ENCODE results near the gene KAT6B. TPM values are rescaled to one million over a fixed set of nuclear protein-coding genes. Genes with fewer than 3 reads are reported as not detected.

Gene KAT6B
- total and polyA plus RNA-seq, 2 experiments from 2014 or later = 15.8 to 36.2 TPM

DNA sequence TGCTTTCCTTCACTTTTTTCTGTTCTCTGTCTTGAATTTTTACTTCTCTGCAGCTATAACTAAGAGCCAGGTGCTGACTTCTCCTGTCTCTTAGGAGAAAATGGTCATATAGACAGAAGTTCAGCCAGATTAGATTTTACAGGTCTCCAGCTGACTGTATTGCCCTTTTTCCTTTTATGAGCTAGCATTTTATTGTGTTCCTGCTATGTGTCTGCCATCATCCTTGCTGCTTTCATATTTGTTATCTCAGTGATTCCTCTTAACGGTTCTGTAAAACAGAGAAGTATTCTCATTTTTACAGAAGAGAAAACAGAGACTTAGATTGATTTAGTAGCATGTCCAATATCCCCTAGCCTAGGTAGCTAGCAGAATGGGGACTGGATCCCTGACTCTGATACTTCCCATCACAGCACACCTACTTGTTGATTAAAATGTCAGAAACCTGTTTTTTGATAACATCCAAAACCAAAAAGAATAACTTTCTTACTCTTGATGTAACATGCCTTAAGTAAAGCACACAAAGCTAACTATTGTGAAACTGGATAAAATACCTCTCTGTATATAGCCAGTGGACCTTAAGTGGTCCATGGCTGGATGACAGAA is 5.2 kb downstream of the KAT6B start:
- no peak overlapping the region for H2AFZ ChIP-seq
- H3K27me3 ChIP-seq = no peaks in the 10 kb centered on the region
- TF ChIP-seq EZH2phosphoT487 (IDR thresholded peaks at IDR 0.05; ENCODE audit: low read depth, severe bottlenecking, unreplicated experiment) (no peak), EZH2 (IDR thresholded peaks at IDR 0.05; ENCODE audit: borderline replicate concordance) (no peak)
- TF ChIP-seq, protein P1, sequence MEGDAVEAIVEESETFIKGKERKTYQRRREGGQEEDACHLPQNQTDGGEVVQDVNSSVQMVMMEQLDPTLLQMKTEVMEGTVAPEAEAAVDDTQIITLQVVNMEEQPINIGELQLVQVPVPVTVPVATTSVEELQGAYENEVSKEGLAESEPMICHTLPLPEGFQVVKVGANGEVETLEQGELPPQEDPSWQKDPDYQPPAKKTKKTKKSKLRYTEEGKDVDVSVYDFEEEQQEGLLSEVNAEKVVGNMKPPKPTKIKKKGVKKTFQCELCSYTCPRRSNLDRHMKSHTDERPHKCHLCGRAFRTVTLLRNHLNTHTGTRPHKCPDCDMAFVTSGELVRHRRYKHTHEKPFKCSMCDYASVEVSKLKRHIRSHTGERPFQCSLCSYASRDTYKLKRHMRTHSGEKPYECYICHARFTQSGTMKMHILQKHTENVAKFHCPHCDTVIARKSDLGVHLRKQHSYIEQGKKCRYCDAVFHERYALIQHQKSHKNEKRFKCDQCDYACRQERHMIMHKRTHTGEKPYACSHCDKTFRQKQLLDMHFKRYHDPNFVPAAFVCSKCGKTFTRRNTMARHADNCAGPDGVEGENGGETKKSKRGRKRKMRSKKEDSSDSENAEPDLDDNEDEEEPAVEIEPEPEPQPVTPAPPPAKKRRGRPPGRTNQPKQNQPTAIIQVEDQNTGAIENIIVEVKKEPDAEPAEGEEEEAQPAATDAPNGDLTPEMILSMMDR (IDR thresholded peaks at IDR 0.05; ENCODE audit: poor library complexity) = no peak
- H3K4me1 ChIP-seq (ENCODE audit: insufficient read depth) = peaks cover 16% of the 10 kb centered on the region
- H3K27ac ChIP-seq = peak overlapping the region; percentile 44
- DNase-seq (ENCODE audit: low spot score) = no peak
- peak overlapping the region; percentile 43 for H3K4me2 ChIP-seq
- no peak overlapping the region for H3K4me3 ChIP-seq
- no peaks in the 10 kb centered on the region for H3K9me2 ChIP-seq (replicated peaks; ENCODE audit: insufficient read depth)
- no peaks in the 10 kb centered on the region for H3K9me3 ChIP-seq (ENCODE audit: low read depth)
- H4K20me1 ChIP-seq (ENCODE audit: insufficient read depth, poor library complexity, severe bottlenecking) = peaks cover 58% of the 10 kb centered on the region
- H3K36me3 ChIP-seq (replicated peaks; ENCODE audit: insufficient read depth, low read depth) = no peaks in the 10 kb centered on the region
- WGBS (ENCODE audit: low lambda C conversion rate, missing lambda C conversion rate) = 31% methylated on average over 1 of the region's 1 CpG
- peaks cover 94% of the 10 kb centered on the region for H3K79me2 ChIP-seq

DNA sequence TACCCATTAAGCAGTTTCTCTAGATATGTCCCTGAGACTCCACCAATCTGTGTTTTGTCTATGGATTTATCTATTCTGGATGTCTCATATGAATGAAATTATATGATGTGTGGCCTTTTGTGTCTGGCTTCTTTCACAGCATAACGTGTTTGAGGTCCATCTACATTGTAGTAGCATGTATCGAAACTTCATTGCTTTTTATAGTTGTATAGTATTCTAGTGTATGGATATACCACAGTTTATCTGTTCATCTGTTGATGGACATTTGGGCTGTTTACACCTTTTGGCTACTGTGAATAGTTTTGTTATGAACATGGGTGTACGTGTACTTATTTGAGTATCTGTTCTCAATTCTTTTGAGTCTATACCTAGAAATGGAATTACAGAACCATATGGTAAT is 9.6 kb downstream of the KAT6B start:
- H3K36me3 ChIP-seq (replicated peaks; ENCODE audit: insufficient read depth, low read depth) = no peaks in the 10 kb centered on the region
- no peak overlapping the region for H2AFZ ChIP-seq
- peaks cover 70% of the 10 kb centered on the region for H4K20me1 ChIP-seq (ENCODE audit: insufficient read depth, poor library complexity, severe bottlenecking)
- no peak overlapping the region for H3K4me2 ChIP-seq
- peaks cover 100% of the 10 kb centered on the region for H3K79me2 ChIP-seq
- TF ChIP-seq EZH2 (IDR thresholded peaks at IDR 0.05; ENCODE audit: borderline replicate concordance) (no peak), EZH2phosphoT487 (IDR thresholded peaks at IDR 0.05; ENCODE audit: low read depth, severe bottlenecking, unreplicated experiment) (no peak)
- TF ChIP-seq, protein P1 (IDR thresholded peaks at IDR 0.05; ENCODE audit: poor library complexity) = no peak
- peaks cover 14% of the 10 kb centered on the region for H3K4me1 ChIP-seq (ENCODE audit: insufficient read depth)
- H3K4me3 ChIP-seq = no peak overlapping the region
- H3K27ac ChIP-seq = no peak overlapping the region
- no peaks in the 10 kb centered on the region for H3K9me3 ChIP-seq (ENCODE audit: low read depth)
- no peaks in the 10 kb centered on the region for H3K27me3 ChIP-seq
- 98% methylated on average over 3 of the region's 3 CpGs for WGBS (ENCODE audit: low lambda C conversion rate, missing lambda C conversion rate)
- H3K9me2 ChIP-seq (replicated peaks; ENCODE audit: insufficient read depth) = no peaks in the 10 kb centered on the region
- no peak for DNase-seq (ENCODE audit: low spot score)

DNA sequence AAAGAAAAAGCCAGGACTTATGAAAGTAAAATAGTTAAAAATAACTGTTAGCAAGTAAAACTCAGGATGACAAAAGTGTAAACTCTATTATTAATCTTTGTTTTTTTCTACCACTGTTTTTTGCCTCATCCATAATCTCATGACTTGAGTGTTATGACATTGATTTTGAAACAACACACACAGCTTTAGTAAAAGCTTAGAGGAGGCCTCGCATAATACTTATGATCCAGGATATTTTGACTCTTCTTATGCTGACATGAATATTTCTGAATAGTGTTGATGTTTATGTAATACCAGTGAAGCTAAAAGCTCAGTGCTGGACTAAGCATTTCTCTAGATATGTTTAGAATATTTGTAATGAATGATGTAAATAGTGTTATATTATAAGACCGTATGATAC is 10.5 kb downstream of the KAT6B start:
- H4K20me1 ChIP-seq (ENCODE audit: insufficient read depth, poor library complexity, severe bottlenecking) = peaks cover 66% of the 10 kb centered on the region
- H3K9me3 ChIP-seq (ENCODE audit: low read depth) = no peaks in the 10 kb centered on the region
- H3K36me3 ChIP-seq (replicated peaks; ENCODE audit: insufficient read depth, low read depth) = no peaks in the 10 kb centered on the region
- no peaks in the 10 kb centered on the region for H3K9me2 ChIP-seq (replicated peaks; ENCODE audit: insufficient read depth)
- TF ChIP-seq EZH2 (IDR thresholded peaks at IDR 0.05; ENCODE audit: borderline replicate concordance) (no peak), EZH2phosphoT487 (IDR thresholded peaks at IDR 0.05; ENCODE audit: low read depth, severe bottlenecking, unreplicated experiment) (no peak)
- TF ChIP-seq, protein P1 (IDR thresholded peaks at IDR 0.05; ENCODE audit: poor library complexity) = no peak
- no peak overlapping the region for H2AFZ ChIP-seq
- H3K79me2 ChIP-seq = peaks cover 100% of the 10 kb centered on the region
- H3K27ac ChIP-seq = peak overlapping the region; percentile 4
- peaks cover 5% of the 10 kb centered on the region for H3K4me1 ChIP-seq (ENCODE audit: insufficient read depth)
- H3K27me3 ChIP-seq = no peaks in the 10 kb centered on the region
- no peak overlapping the region for H3K4me3 ChIP-seq
- H3K4me2 ChIP-seq = peak overlapping the region; percentile 2
- no peak for DNase-seq (ENCODE audit: low spot score)
- WGBS (ENCODE audit: low lambda C conversion rate, missing lambda C conversion rate) = 73% methylated on average over 2 of the region's 2 CpGs

Data from hepatocyte (in vitro differentiated cells).